IPS-20b (cell line): ENCODE results near the gene USP40.

Source experiments
- H3K27ac ChIP-seq: one replicate; pipeline ENCODE4 v1.5.1; 2013; ENCODE audit warnings: low read length
- H3K27me3 ChIP-seq: 2 replicates; pipeline ENCODE4 v1.6.1; 2013; ENCODE audit warnings: mild to moderate bottlenecking, low read length, inconsistent platforms; ENCODE audit not compliant: insufficient read depth
- H3K36me3 ChIP-seq: 2 replicates; pipeline ENCODE4 v1.6.1; 2013; ENCODE audit warnings: low read depth, mild to moderate bottlenecking, inconsistent platforms, low read length, moderate library complexity; ENCODE audit not compliant: insufficient read depth
- H3K4me1 ChIP-seq: 2 replicates; pipeline ENCODE4 v1.6.1; 2013; ENCODE audit warnings: mild to moderate bottlenecking, control low read depth, inconsistent platforms, low read length, moderate library complexity; ENCODE audit not compliant: insufficient read depth
- H3K4me3 ChIP-seq: 2 replicates; pipeline ENCODE4 v1.5.1; 2013; ENCODE audit warnings: mild to moderate bottlenecking, low read length, inconsistent platforms
- H3K9ac ChIP-seq: 2 replicates; pipeline ENCODE4 v1.6.1; 2013; ENCODE audit warnings: low read depth, mild to moderate bottlenecking, inconsistent platforms, low read length, moderate library complexity
- H3K9me3 ChIP-seq: 2 replicates; pipeline ENCODE4 v1.6.1; 2013; ENCODE audit warnings: mild to moderate bottlenecking, low read depth, low read length, inconsistent platforms; ENCODE audit not compliant: insufficient read depth

Gene USP40

GRCh38 chr2:233513953-233514655 is 52.5 kb downstream of the USP40 start:
- no peak overlapping the region for H3K4me3 ChIP-seq
- no peaks in the 10 kb centered on the region for H3K36me3 ChIP-seq
- H3K27ac ChIP-seq = no peak overlapping the region
- H3K9me3 ChIP-seq = no peaks in the 10 kb centered on the region; the same call in 1 of the 2 replicates
- no peaks in the 10 kb centered on the region for H3K27me3 ChIP-seq
- no peak overlapping the region for H3K9ac ChIP-seq
- H3K4me1 ChIP-seq = no peaks in the 10 kb centered on the region

GRCh38 chr2:233503947-233504637 is 62.5 kb downstream of the USP40 start:
- H3K36me3 ChIP-seq = no peaks in the 10 kb centered on the region
- no peaks in the 10 kb centered on the region for H3K27me3 ChIP-seq
- no peak overlapping the region for H3K27ac ChIP-seq
- H3K9me3 ChIP-seq = peaks cover 12% of the 10 kb centered on the region
- no peak overlapping the region for H3K9ac ChIP-seq
- no peak overlapping the region for H3K4me3 ChIP-seq
- H3K4me1 ChIP-seq = no peaks in the 10 kb centered on the region

- H3K9ac ChIP-seq = no peak overlapping the region
- peaks cover 12% of the 10 kb centered on the region for H3K9me3 ChIP-seq
- no peaks in the 10 kb centered on the region for H3K36me3 ChIP-seq
Observed at GRCh38 chr2:233503481-233503880, 63.1 kb downstream of the USP40 start.

GRCh38 chr2:233501198-233502076 is 65.1 kb downstream of the USP40 start:
- Histone ChIP-seq H3K36me3 (no peaks in the 10 kb centered on the region), H3K27me3 (no peaks in the 10 kb centered on the region), H3K4me3 (no peak overlapping the region), H3K4me1 (no peaks in the 10 kb centered on the region), H3K9ac (no peak overlapping the region), H3K9me3 (peaks cover 12% of the 10 kb centered on the region), H3K27ac (no peak overlapping the region)

More at GRCh38 chr2:233503481-233503880, 63.1 kb downstream of the USP40 start:
- H3K27ac ChIP-seq = no peak overlapping the region
- no peaks in the 10 kb centered on the region for H3K27me3 ChIP-seq
- no peaks in the 10 kb centered on the region for H3K4me1 ChIP-seq
- H3K4me3 ChIP-seq = no peak overlapping the region

- no peaks in the 10 kb centered on the region for H3K4me1 ChIP-seq
- H3K27ac ChIP-seq = no peak overlapping the region
Observed at GRCh38 chr2:233499928-233500327, 66.7 kb downstream of the USP40 start.

GRCh38 chr2:233498126-233498525 is 68.5 kb downstream of the USP40 start:
- Histone ChIP-seq H3K4me3 (no peak overlapping the region), H3K9ac (no peak overlapping the region), H3K27me3 (no peaks in the 10 kb centered on the region), H3K36me3 (no peaks in the 10 kb centered on the region), H3K4me1 (no peaks in the 10 kb centered on the region), H3K9me3 (peaks cover 4% of the 10 kb centered on the region; the same call in 1 of the 2 replicates), H3K27ac (no peak overlapping the region)

More at GRCh38 chr2:233499928-233500327, 66.7 kb downstream of the USP40 start:
- Histone ChIP-seq H3K36me3 (no peaks in the 10 kb centered on the region), H3K9ac (no peak overlapping the region), H3K9me3 (peaks cover 12% of the 10 kb centered on the region), H3K4me3 (no peak overlapping the region), H3K27me3 (no peaks in the 10 kb centered on the region)

- H3K9ac ChIP-seq = no peak overlapping the region
- H3K4me1 ChIP-seq = no peaks in the 10 kb centered on the region
- no peak overlapping the region for H3K4me3 ChIP-seq
- H3K36me3 ChIP-seq = no peaks in the 10 kb centered on the region
- no peak overlapping the region for H3K27ac ChIP-seq
- H3K9me3 ChIP-seq = peaks cover 1% of the 10 kb centered on the region; the same call in 1 of the 2 replicates
- H3K27me3 ChIP-seq = no peaks in the 10 kb centered on the region
Observed at GRCh38 chr2:233497692-233498091, 68.9 kb downstream of the USP40 start.

- Histone ChIP-seq H3K27me3 (no peaks in the 10 kb centered on the region), H3K27ac (no peak overlapping the region), H3K9me3 (no peaks in the 10 kb centered on the region), H3K4me3 (no peak overlapping the region), H3K4me1 (no peaks in the 10 kb centered on the region), H3K36me3 (no peaks in the 10 kb centered on the region), H3K9ac (no peak overlapping the region)
Observed at GRCh38 chr2:233495503-233496496, 70.8 kb downstream of the USP40 start.

GRCh38 chr2:233492751-233493150 is 73.8 kb downstream of the USP40 start:
- Histone ChIP-seq H3K27ac (no peak overlapping the region), H3K9ac (no peak overlapping the region), H3K9me3 (no peaks in the 10 kb centered on the region), H3K27me3 (no peaks in the 10 kb centered on the region), H3K36me3 (no peaks in the 10 kb centered on the region), H3K4me1 (no peaks in the 10 kb centered on the region), H3K4me3 (no peak overlapping the region)

GRCh38 chr2:233492078-233492477 is 74.5 kb downstream of the USP40 start:
- H3K4me3 ChIP-seq = no peak overlapping the region
- no peak overlapping the region for H3K9ac ChIP-seq
- no peaks in the 10 kb centered on the region for H3K4me1 ChIP-seq
- no peaks in the 10 kb centered on the region for H3K27me3 ChIP-seq
- H3K27ac ChIP-seq = no peak overlapping the region
- no peaks in the 10 kb centered on the region for H3K9me3 ChIP-seq
- H3K36me3 ChIP-seq = no peaks in the 10 kb centered on the region

- no peak overlapping the region for H3K27ac ChIP-seq
- H3K36me3 ChIP-seq = no peaks in the 10 kb centered on the region
- H3K4me1 ChIP-seq = no peaks in the 10 kb centered on the region
- no peaks in the 10 kb centered on the region for H3K27me3 ChIP-seq
- no peak overlapping the region for H3K4me3 ChIP-seq
- H3K9ac ChIP-seq = no peak overlapping the region
- no peaks in the 10 kb centered on the region for H3K9me3 ChIP-seq
Observed at GRCh38 chr2:233491326-233491725, 75.3 kb downstream of the USP40 start.
